Ishikawa (cell line): Measurements from ENCODE around the gene DLEC1.

Experiments
- CEBPB ChIP-seq: IDR thresholded peaks from 2 replicates; pipeline ENCODE4 v1.6.1; 2012
- EGR1 ChIP-seq: IDR thresholded peaks from 2 replicates; pipeline ENCODE4 v1.6.1; 2012
- EP300 ChIP-seq: IDR thresholded peaks from 2 replicates; pipeline ENCODE4 v1.6.1; 2012; ENCODE audit warnings: borderline replicate concordance
- FOXM1 ChIP-seq: IDR thresholded peaks from 2 replicates; pipeline ENCODE4 v1.6.1; 2012; ENCODE audit warnings: low read depth, borderline replicate concordance
- MAX ChIP-seq: IDR thresholded peaks from 2 replicates; pipeline ENCODE4 v1.6.1; 2012
- NFIC ChIP-seq: IDR thresholded peaks from 2 replicates; pipeline ENCODE4 v1.6.1; 2012
- RAD21 ChIP-seq: IDR thresholded peaks from 2 replicates; pipeline ENCODE4 v1.6.1; 2012; ENCODE audit warnings: low read depth
- REST ChIP-seq: IDR thresholded peaks from 2 replicates; pipeline ENCODE4 v1.6.1; 2012; ENCODE audit warnings: low read depth, mild to moderate bottlenecking
- TAF1 ChIP-seq: IDR thresholded peaks from 2 replicates; pipeline ENCODE4 v1.6.1; 2012; ENCODE audit warnings: low read depth, mild to moderate bottlenecking
- TCF12 ChIP-seq: IDR thresholded peaks from 2 replicates; pipeline ENCODE4 v1.6.1; 2012; ENCODE audit warnings: low read depth
- USF1 ChIP-seq: IDR thresholded peaks from 2 replicates; pipeline ENCODE4 v1.6.1; 2012
- YY1 ChIP-seq: IDR thresholded peaks from 2 replicates; pipeline ENCODE4 v1.6.1; 2012; ENCODE audit warnings: low read depth

GRCh38 chr3:38118421-38119247 lies 79.6 kb downstream of the DLEC1 start:
- TF ChIP-seq RAD21 (no peak), YY1 (no peak), EGR1 (no peak), CEBPB (no peak), TCF12 (no peak), NFIC (no peak), EP300 (no peak), TAF1 (no peak), USF1 (no peak), REST (no peak), MAX (no peak), FOXM1 (no peak)
